ENCODE measurements around the gene RAD54L2. TPM values are rescaled to one million over a fixed set of nuclear protein-coding genes. Genes with fewer than 3 reads are reported as not detected.
"Not testable (repeated sequence)": the region's sequence is repeated elsewhere in the genome, so short reads cannot be mapped to it uniquely, and the experiment has no call there.

RAD54L2 gene
- total and polyA plus RNA-seq, 2 of the 8 experiments (the other 6 are each of a cell fraction or from before 2014, with no cell fraction given), result 8.2 to 35.2 TPM

DNA sequence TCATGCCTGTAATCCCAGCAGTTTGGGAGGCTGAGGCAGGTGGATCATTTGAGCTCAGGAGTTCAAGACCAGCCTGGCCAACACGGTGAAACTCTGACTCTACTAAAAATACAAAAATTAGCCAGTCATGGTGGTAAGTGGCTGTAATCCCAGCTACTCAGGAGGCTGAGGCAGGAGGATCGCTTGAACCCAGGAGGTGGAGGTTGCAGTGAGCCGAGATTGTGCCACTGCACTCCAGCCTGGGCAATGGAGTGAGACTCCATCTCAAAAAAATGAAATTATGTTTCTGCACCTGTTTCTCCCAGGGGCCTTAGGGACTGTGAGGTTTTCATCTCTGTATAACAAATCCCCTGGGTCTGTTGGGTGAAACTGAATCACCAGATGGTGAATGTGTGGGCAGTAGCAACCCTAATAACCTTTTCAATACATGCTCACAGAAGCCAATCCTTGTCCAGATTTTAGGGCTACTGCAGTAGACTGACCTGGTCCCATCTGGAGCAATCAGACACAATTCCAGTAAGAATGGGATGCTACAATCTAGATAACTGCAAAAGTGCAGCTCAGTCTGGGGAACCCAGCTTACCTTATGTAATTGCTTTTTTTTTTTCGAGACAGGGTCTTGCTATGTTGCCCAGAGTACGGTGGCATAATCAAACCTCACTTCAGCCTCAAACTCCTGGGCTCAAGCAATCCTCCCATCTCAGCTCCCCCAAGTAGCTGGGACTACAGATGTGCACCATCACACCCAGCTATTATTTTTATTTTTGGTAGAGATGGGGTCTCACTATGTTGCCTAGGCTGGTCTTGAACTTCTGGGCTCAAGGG, 17.4 kb upstream of the RAD54L2 start:
- not testable (repeated sequence) for H2AK5ac ChIP-seq (ENCODE audit: low read depth, low read length); H2BK15ac ChIP-seq (ENCODE audit: low read length); H4K5ac ChIP-seq (ENCODE audit: insufficient read length, low read depth, low read length); H4K91ac ChIP-seq (replicated peaks; ENCODE audit: insufficient read length, low read length); H3K79me1 ChIP-seq (ENCODE audit: low read depth, low read length); H4K8ac ChIP-seq (ENCODE audit: extremely low read depth, insufficient read depth, low read length); H3K4me1 ChIP-seq (replicated peaks in 1 of 4; ENCODE audit: control insufficient read depth in 3 of 4, insufficient read depth in 4 of 4, low read length in 3 of 4); H2AFZ ChIP-seq (ENCODE audit: low read length); H2BK120ac ChIP-seq (replicated peaks; ENCODE audit: low read depth, low read length); H3K14ac ChIP-seq (ENCODE audit: insufficient read length); H3K27me3 ChIP-seq (replicated peaks in 1 of 4; ENCODE audit: control insufficient read depth in 3 of 4, extremely low read depth in 1 of 4, insufficient read depth in 3 of 4, low read length in 3 of 4); H3K79me2 ChIP-seq (ENCODE audit: control insufficient read depth in 1 of 2, insufficient read depth in 2 of 2, low read length in 2 of 2); FAIRE-seq; H3K4ac ChIP-seq (replicated peaks; ENCODE audit: insufficient read length, low read depth, low read length); H3K18ac ChIP-seq (ENCODE audit: extremely low read depth, low read length); H3K56ac ChIP-seq (replicated peaks; ENCODE audit: insufficient read length, low read depth, low read length); H3K9ac ChIP-seq (replicated peaks in 1 of 4; ENCODE audit: extremely low read depth in 1 of 4, low read depth in 3 of 4, low read length in 3 of 4); H2BK20ac ChIP-seq (ENCODE audit: low read length); H3K4me3 ChIP-seq (ENCODE audit: extremely low read depth in 1 of 4, insufficient read depth in 2 of 4, low read depth in 3 of 4, low read length in 4 of 4); H3K27ac ChIP-seq (ENCODE audit: low read depth, low read length); H3K9me3 ChIP-seq (ENCODE audit: insufficient read depth in 2 of 2, low read depth in 1 of 2, low read length in 1 of 2); H3K23me2 ChIP-seq (ENCODE audit: low read depth, low read length); H3K36me3 ChIP-seq (ENCODE audit: control insufficient read depth in 2 of 4, insufficient read depth in 4 of 4, low read length in 3 of 4); DNase-seq (ENCODE audit: low read depth in 1 of 2, low spot score in 2 of 2); H4K20me1 ChIP-seq (replicated peaks in 1 of 2; ENCODE audit: control insufficient read depth in 1 of 2, insufficient read depth in 2 of 2, low read length in 2 of 2); H3K4me2 ChIP-seq (ENCODE audit: insufficient read depth in 1 of 2, low read depth in 2 of 2, low read length in 2 of 2); H2BK5ac ChIP-seq (ENCODE audit: low read depth, low read length); H3K23ac ChIP-seq (ENCODE audit: insufficient read length); H2BK12ac ChIP-seq (ENCODE audit: low read depth, low read length)
- ChIA-PET CTCF (ENCODE audit: partially characterized antibody) (interaction anchor here (0.9 to 2.5 kb wide), 3 partner anchors 14 to 161 kb away, joined by 3 to 16 read pairs (median 6); no protein-coding TSS in a partner anchor), POLR2A (ENCODE audit: partially characterized antibody) (interaction anchor here (1.3 kb wide), 1 partner anchor 10 kb away, joined by 3 read pairs; no protein-coding TSS in a partner anchor)
- 84% methylated on average over 5 of the region's 5 CpGs; no CpG with 5 or more reads in 1 of the 2 experiments for WGBS, 2 experiments (ENCODE audit: extremely low coverage in 1 of 2, insufficient coverage in 1 of 2, insufficient read length in 1 of 2, insufficient replicate concordance in 2 of 2, low coverage in 1 of 2, low lambda C conversion rate in 2 of 2, missing lambda C conversion rate in 1 of 2)
